ENCODE data around the gene ARHGAP32. TPM values are rescaled to one million over a fixed set of nuclear protein-coding genes. Genes with fewer than 3 reads are reported as not detected.

The ARHGAP32 gene
- 9.0 and 9.4 TPM in 2 replicates for total RNA-seq (2014; rRNA removed; shearing (Covaris generic))

DNA sequence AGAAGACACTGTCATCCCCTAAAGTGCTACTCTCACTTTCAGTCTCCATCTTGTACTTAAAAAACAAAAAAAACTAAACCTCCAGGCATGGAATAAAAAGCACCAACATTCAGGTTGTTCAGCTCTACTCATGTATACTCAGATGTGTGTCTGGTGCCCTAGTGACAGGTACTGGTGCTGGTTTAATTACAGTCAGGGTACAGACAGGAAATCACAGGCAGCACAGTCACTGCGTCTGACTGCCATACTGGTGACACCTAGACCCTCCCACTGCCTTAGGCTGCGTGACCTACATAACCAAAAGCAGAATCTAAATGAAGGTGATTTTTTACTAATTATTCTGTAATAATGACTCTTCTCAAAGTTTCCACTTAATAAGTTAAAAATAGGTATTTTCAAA lies at the start of gene ARHGAP32:
TSS of gene ARHGAP32 (minus strand) at position 176 of the 400 bp plus-strand sequence. CDS start at position 49, 127 bp downstream.

DNA sequence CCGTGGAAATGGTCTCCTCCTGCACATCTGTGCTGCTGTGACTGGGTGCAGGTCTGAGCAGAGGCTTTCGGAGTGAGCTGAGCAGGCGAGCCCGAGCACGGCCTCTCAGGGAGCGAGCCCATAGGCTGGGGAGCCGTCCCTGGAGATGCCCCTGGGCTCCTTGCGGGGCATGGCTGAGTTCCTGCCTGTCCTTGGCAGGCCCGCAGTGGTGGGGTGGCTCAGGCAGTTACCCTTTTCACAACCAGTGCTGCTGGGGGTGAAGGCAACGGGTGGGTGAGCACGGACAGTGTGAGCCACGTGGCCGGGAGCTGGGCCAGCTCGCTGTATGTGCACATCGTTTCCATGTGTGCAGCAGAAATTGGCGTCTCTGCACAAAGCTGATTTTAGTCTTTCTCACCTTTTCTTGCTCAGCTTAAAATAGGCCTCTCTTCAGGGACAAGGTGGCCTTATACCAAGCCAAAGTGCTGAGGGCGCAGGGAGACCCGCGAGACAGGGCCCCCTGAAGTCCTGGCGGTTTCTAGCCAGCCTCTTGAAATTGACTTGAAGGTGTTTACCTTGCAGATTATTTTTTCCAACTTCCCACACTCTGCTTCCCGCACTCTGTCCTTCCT lies 249.2 kb downstream of the ARHGAP32 start, which contains the start of gene TP53AIP1:
TSS of gene TP53AIP1 (minus strand) at position 55 of the 611 bp plus-strand sequence. CDS start 5,053 bp downstream, outside the sequence.

Small RNA genes lying within 50 kb of the gene (small RNA-seq; reads per million reads assigned to genes)
- gene RF00019 = not detected
- gene RNU6-874P = not detected
- not detected for gene RNU6-876P

Other genes starting within 250 kb of the ARHGAP32 start
- gene TP53AIP1, start 249.5 kb downstream of the ARHGAP32 start, total RNA-seq (2014; rRNA removed; shearing (Covaris generic)) = 0.29 TPM in 1 of 2 replicates, not detected in the other
- 0.32 and 0.53 TPM in 2 replicates for gene BARX2, start 183.5 kb upstream of the ARHGAP32 start, total RNA-seq (2014; rRNA removed; shearing (Covaris generic))